UCSD-AML1 (cell line): ENCODE data around the gene CELF3.
"Not testable (repeated sequence)": the region's sequence is repeated elsewhere in the genome, so short reads cannot be mapped to it uniquely, and the experiment has no call there.

Source experiments
- DNase-seq: peaks from one replicate; lab custom pipeline; 2025; ENCODE audit not compliant: unreplicated experiment; lab: John Stamatoyannopoulos, UW

Gene CELF3

DNA sequence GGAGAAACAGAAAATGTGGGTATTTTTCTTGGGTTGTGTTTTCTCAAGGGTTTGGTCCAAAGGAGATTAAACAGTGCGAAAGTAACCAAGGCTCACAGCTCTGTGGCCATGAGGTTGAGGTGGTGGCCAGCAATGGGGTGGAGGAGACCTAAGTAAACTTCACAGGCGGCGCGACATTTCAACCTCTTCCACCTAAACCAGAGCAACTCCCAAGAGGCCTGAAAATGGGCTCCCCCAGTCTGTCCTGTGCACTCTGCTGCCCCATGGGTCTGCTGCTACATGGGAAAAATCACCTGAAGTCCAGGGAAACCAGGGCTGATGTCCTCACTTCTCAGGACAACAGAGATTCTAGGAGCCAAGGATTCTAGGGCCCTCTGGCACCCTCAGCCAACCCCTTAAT is 12.4 kb downstream of the CELF3 start:
- no peak for DNase-seq

DNA sequence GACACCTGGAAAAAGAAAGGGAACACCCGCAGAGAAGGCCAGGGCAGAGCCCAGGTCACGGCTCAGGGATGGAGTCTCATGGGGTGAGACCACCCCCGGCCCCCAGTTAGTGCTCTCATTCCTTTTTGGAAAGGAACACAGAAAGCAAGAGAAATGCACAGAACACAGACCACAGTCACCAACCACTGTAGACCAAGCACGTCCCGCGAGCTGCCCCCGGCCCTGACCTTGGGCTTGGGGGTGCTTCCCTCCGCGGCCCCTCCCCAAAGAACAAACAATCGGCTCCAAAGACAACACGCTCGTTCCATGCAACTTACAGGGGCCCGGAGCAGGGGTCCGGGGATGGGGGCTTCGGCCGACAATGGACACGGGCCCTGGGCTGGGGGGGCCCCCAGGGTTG is 12.8 kb downstream of the CELF3 start:
- DNase-seq: no peak

DNA sequence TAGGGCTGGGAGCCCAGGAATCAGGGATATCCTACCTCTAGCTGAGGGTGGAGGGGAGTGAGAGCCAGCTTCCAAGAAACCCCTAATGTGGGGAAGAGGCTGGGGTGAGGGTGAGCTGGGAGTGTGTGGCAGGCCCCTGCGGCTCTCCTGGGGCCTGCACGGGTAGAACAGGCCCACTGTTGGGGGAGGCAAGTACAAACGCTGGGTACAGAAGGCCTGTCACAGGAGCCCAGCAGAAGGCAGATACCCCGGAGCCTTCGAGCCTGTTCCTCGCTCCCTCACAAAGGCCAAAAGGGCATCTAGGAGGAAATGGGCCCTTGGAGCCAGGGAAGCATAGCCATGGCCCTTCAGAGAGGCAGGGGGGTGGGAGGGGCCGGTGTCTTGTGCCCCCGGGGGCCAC is 13.7 kb downstream of the CELF3 start:
- DNase-seq: no peak

DNA sequence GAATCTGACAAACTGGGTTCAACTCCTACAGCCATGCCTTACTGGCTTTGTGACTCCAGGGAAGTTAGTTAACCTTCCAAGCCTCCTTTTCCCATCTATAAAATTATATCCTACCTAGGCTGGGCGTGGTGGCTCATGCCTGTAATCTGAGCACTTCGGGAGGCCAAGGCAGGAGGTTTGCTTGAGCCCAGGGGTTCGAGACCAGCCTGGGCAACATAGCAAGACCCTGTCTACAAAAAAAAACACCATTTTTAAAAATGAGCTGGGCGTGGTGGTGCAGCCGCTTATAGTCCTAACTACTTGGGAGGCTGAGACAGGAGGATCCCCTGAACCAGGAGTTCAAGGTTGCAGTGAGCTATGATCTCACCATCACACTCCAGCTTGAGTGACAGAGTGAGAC is 15.1 kb downstream of the CELF3 start:
- no peak for DNase-seq

DNA sequence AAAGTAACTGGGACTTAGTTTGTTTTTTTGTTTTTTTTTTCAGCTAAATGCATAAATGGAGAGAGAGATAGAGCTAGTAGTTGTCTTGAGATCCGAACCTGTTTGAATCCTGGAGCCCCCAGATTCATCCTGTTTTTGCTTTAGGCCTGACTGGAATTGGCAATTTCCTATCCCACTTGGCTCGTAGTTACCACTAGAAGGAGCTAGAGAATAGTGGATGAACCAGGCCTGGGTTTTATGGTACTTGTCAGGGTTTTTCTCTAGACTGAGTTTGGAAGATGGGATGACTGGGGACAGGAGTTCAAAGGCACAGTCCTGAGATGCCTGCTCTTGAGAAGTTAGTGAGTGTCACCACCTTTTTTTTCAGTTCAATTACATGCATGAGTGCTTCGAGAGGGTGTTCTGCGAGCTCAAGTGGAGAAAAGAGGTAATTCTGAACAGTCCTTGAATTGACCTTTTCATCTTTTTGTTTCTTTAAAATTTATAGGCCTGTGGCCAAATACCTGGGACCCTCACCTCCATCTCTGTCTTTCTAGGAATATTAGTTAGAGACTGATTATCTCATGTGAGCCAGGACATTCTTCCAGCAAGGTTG is 23.4 kb downstream of the CELF3 start:
- DNase-seq: no peak

DNA sequence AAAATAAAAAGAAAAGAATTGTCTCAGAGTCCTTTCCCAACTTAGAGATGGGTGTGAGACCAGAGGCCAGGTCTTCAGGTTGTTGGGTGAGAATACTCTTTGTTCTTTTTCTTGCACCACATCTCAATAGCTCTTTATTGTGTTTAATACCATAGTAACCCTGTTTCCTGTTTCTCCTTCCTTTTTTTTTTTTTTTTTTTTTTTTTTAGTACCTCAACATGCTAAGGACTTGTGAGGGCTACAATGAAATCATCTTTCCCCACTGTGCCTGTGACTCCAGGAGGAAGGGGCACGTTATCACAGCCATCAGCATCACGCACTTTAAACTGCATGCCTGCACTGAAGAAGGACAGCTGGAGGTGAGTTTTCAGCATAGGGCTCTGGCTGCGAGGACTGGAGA is 24.4 kb downstream of the CELF3 start:
- no peak for DNase-seq

DNA sequence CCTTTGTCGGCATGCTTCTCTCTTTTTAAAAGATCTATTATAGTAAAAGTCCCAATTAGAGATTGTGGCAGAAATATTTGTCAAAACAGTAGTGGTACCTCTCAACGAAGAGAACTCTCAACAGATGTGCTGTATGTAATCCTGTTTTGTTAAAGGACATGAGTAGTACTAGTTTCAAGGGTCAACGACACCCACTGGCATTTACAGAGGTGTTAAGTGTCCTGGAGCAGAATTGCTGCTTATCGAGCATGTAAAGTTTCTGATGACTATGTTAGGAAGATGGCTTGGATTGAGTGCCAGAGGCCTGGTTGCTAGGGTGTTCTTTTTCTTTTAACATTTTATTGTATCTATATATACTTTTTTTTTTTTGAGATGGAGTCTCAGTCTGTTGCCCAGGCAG is 27.1 kb downstream of the CELF3 start:
- no peak for DNase-seq

DNA sequence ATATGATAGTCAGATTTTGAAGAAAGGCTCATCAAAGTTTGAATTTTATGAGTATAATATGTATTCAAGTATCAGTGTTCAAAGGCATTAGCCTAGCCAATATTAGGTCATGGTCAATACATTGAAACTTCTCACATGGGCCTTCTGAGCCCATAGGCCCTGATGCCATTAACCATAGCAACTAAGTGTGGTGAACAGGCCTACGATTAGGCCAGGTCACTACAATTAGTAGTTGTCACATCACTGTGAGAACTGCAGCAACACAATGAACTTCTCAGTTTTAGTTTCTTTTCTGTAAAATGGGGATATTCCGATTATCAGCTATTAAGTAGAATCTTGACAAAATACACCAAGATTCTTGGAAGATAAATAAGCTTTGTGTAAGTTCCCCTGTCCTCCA is 30.0 kb downstream of the CELF3 start:
- DNase-seq: no peak

DNA sequence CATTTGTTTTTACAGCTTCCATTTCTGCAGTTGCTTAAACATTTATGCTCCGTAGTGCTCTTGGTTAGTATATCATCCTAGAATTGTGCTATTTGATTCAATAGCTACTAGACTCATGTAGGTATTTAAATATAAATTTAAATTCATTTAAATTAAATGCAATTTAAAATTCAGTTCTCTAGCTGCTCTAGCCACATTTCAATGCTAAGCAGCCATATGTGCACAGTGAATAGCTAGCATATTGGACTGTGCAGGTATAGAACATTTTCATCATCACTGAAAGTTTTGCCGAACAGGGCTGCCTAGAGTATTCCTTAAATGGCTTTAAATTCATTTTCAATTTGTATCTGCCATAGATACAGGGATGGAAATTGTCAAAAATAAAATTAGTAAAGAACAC is 32.5 kb downstream of the CELF3 start:
- no peak for DNase-seq

DNA sequence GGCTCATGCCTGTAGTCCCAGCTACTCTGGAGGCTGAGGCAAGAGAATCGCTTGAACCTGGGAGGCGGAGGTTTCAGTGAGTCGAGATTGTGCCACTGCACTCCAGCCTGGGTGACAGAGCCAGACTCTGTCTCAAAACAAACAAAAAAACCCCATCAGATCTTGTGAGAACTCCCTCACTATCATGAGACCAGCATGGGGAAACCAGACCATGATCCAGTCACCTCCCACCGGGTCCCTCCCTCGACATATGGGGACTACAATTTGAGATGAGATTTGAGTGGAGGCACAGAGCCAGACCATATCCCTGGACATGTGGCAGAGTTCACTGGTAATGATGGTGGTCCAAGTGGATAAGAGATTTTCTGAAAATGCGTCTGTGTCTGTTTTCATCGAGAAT is 33.7 kb downstream of the CELF3 start:
- DNase-seq: not testable (repeated sequence)

DNA sequence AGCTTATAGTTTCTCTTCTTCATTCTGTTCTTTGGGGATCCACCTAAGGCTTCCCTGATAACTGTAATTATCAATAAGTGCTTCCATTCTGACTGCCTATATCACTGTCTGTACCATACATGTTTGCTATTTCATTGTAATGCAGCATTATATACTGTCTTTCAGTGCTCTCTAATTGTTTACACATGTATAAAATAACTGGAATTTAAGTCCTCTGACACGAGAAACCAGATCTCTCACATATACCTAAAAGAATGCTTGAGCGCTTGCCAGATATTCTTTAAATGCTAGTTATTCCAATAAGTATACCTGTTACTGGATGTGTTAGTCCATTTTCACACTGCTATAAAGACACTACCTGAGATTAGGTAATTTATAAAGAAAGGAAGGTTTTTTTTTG is 34.7 kb downstream of the CELF3 start:
- DNase-seq: no peak

DNA sequence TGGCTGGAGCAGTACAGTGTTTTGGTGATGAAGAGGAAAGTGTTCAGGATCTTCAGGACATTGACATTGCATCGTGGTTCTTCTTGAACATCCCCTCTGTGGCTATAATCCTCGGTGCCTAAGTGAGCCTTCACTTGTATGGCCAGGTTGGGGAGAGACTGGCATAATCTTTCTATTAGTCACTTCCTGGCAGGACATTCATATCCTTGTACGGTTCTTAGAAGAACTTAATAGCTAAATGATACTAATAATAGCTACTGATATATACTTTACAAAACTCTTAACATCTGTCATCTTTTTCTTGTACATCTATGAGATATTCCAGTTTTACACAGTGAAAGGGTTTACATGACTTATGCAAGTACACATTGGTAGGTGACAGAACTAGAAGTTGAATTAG is 35.8 kb downstream of the CELF3 start:
- no peak for DNase-seq

DNA sequence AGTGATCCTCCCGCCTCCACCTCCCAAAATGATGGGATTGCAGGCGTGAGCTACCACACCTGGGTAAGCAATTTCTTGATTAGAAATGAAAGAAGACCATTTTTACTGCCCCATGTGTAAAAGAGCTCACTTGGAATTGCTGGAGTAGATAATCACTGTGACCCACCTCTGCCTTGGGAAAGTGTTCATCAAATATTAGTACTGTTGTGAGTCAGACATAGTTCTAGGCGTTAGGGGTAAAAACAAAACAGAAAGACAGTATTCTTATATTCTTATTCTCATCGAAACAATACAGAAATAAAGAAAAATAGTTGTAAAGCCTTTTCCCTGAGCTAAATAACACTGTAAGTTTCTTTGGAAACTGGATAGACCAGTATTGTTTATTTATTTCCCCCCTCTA is 36.2 kb downstream of the CELF3 start:
- DNase-seq: no peak

DNA sequence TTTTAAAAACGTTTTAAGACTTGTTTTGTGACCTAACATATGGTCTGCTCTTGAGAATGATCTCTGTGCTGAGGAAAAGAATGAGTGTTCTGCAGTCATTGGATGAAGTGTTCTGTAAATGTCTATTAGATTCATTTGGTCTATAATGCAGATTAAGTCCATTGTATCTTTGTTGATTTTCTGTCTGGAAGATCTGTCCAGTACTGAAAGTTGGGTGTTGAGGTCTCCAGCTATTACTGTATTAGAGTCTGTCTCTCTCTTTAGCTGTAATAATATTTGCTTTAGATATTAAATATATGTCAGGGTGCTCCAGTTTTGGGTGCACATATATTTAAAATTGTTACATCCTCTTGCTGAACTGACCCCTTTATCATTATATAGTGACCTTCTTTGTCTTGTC is 43.2 kb downstream of the CELF3 start:
- no peak for DNase-seq

DNA sequence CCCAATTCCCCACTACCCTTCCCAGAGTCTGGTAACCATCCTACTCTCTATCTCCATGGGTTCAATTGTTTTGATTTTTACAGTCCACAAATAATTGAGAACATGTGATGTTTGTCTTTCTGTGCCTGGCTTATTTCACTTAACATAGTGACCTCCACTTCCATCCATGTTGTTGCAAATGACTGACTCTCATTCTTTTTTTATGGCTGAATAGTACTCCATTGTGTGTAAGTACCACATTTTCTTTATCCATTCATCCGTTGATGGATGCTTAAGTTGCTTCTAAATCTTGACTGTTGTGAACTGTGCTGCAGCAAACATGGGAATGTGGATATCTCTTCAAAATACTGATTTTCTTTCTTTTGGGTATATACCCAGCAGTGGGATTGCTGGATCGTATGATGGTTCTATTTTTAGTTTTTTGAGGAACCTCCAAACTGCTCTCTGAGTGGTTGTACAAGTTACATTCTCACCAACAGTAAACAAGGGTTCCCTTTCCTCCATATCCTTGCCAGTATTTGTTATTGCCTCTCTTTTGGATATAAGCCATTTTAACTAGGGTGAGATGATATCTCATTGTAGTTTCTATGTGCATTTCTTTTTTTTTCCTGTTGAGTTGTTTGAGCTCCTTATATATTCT is 46.4 kb downstream of the CELF3 start:
- DNase-seq: not testable (repeated sequence)

DNA sequence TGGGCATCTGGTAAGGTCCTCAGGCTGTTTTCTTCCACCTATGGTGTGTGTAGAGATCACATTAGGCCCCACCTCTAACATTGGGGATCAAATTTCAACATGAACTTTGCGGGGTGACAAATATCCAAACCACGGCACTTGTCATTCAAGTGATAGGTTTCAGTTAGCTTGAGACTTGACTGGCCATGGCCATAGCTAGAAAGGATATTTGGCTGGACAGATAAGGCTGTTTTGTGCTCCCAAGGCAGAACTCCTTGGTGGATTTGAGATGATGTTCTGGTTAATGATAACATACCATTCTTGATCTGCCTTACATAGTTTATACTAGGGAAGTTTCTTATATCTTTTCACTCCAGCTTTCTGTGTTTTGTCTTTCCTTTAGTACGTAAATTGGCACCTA is 48.5 kb downstream of the CELF3 start:
- no peak for DNase-seq

DNA sequence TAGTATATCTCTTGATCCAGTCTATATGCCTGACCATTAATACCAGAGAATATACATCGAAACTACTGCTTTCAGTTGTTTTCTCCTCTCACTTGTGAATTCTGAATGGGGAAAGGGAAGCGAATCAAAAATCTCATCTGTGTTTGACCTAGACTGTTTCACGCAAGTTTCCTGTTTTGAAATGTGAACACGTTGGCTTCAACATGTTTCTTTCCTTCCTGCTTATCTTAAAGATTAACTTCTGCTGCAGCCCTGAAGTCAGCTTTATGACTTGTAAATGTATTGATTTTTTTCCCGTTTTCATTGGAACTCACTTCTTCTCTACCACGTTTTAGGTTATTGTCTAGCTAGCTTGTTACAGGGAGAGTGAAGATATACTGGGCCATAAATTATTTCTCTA is 54.9 kb downstream of the CELF3 start:
- no peak for DNase-seq

DNA sequence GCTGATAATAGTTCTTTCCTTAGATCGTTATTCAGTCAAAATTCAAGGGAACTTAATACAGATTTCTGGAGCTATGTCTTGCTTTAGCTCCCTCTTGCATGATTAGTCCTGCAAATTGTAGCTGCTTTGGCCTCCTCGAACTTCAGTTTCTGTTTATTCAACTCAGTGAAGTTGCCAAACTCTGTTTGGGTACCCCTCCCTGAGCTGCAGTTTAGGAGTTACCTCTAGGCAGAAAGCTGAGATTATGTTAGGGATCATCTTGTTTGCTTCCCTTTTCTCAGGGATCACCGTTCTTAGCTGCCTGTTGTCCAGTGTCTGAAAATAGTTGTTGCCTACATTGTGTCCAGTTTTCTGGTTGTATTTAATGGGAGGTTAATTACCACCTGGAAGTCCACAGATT is 61.2 kb downstream of the CELF3 start:
- no peak for DNase-seq

DNA sequence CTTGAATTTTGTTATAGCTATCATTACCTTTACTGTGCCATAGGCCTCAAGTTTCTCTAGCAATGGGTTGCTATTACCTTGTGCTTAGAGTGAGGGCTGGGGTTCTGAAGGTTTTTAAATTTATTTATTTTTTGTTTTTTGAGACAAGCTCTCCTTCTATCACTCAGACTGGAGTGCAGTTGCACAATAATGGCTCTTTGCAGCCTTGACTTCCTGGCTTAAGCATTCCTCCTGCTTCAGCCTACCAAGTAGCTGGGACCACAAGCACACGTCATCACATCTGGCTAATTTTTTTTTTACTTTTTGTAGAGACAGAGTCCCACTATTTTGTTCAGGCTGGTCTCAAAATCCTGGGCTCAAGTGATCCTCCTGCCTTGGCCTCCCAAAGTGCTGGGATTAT is 63.2 kb downstream of the CELF3 start:
- no peak for DNase-seq
